Measurements from ENCODE around the gene MMP14.

GRCh38 chr14:22864979-22865378 lies 28.6 kb downstream of the MMP14 start:
- TF ChIP-seq LCORL (IDR thresholded peaks at IDR 0.05) (no peak), LCORL (CRISPR knock-in tag; IDR thresholded peaks at IDR 0.05) (no peak), ZBTB20 (CRISPR knock-in tag; IDR thresholded peaks at IDR 0.05; ENCODE audit: borderline replicate concordance, low read depth) (no peak), FOXP4 (CRISPR knock-in tag; IDR thresholded peaks at IDR 0.05) (no peak), ZNF367 (CRISPR knock-in tag; IDR thresholded peaks at IDR 0.05; ENCODE audit: borderline replicate concordance) (no peak), FOSL1 (CRISPR knock-in tag; IDR thresholded peaks at IDR 0.05; ENCODE audit: borderline replicate concordance) (no peak), NCOA2 (CRISPR knock-in tag; IDR thresholded peaks at IDR 0.05) (no peak), EHMT2 (IDR thresholded peaks at IDR 0.05; ENCODE audit: borderline replicate concordance, low read depth, low read length) (no peak), ZNF501 (CRISPR knock-in tag; IDR thresholded peaks at IDR 0.05) (no peak), GABPA (IDR thresholded peaks at IDR 0.05; ENCODE audit: low read depth, low read length) (no peak), GABPA (CRISPR knock-in tag; IDR thresholded peaks at IDR 0.05; ENCODE audit: low read depth) (no peak), EZH2 (conservative IDR thresholded peaks at IDR 0.05; ENCODE audit: low read depth, low read length) (no peak), RFX3 (CRISPR knock-in tag; IDR thresholded peaks at IDR 0.05) (no peak), CTCF (CRISPR knock-in tag; IDR thresholded peaks at IDR 0.05) (no peak), ZBTB21 (CRISPR knock-in tag; IDR thresholded peaks at IDR 0.05) (no peak), REPIN1 (CRISPR knock-in tag; IDR thresholded peaks at IDR 0.05; ENCODE audit: borderline replicate concordance, low read depth) (no peak)
